Measurements from ENCODE around the gene DPP10.
A peak's percentile ranks its signal among the peaks of the same experiment; 100 is the strongest.

DPP10 gene

DNA sequence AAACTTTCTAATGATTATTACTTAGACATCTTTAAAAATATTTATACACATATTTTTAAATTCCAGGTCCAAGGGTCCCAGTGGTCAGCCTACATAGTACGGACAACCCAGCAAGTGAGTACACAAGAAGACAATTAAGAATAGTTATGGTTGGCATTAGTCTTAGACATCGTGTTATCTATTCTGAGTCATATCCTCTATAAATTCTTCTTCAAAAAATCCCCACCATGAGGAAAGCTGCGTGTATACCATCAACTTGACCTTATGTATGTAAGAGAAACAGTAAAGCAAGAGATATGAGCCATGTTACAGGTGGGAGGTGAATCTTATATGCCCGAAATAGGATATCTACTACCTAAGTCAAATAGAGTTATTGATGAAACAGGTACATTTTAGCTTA lies 1339.8 kb downstream of the DPP10 start:
- TF ChIP-seq ZFX (IDR thresholded peaks at IDR 0.05; ENCODE audit: borderline replicate concordance): no peak
- TF ChIP-seq, protein P1, sequence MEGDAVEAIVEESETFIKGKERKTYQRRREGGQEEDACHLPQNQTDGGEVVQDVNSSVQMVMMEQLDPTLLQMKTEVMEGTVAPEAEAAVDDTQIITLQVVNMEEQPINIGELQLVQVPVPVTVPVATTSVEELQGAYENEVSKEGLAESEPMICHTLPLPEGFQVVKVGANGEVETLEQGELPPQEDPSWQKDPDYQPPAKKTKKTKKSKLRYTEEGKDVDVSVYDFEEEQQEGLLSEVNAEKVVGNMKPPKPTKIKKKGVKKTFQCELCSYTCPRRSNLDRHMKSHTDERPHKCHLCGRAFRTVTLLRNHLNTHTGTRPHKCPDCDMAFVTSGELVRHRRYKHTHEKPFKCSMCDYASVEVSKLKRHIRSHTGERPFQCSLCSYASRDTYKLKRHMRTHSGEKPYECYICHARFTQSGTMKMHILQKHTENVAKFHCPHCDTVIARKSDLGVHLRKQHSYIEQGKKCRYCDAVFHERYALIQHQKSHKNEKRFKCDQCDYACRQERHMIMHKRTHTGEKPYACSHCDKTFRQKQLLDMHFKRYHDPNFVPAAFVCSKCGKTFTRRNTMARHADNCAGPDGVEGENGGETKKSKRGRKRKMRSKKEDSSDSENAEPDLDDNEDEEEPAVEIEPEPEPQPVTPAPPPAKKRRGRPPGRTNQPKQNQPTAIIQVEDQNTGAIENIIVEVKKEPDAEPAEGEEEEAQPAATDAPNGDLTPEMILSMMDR (IDR thresholded peaks at IDR 0.05): no peak
- no peak overlapping the region for H3K27ac ChIP-seq

DNA sequence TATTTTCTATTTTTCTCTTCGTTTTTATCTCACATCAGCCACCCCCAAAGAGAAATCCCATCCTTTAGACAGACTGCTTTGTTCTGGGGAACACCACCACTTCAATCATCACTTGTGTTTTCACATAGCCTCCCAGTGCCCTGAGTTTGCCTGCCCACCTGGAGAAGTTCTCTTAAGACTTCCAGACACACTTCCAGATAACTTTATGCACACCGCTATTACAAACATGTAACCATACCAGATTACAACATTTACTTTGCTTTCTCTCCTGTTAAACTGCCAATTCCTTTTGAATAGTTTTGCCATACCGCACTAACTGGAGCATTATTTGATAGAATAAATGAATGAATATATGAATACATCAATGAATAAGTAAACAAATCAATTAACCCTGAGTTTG lies 1353.6 kb downstream of the DPP10 start:
- no peak for TF ChIP-seq ZFX (IDR thresholded peaks at IDR 0.05; ENCODE audit: borderline replicate concordance)
- TF ChIP-seq, protein P1 (IDR thresholded peaks at IDR 0.05): no peak
- no peak overlapping the region for H3K27ac ChIP-seq

- TF ChIP-seq, protein P1 (IDR thresholded peaks at IDR 0.05): no peak
- no peak for TF ChIP-seq ZFX (IDR thresholded peaks at IDR 0.05; ENCODE audit: borderline replicate concordance)
Measured at GRCh38 chr2:115807276-115807675, 1364.8 kb downstream of the DPP10 start.

DNA sequence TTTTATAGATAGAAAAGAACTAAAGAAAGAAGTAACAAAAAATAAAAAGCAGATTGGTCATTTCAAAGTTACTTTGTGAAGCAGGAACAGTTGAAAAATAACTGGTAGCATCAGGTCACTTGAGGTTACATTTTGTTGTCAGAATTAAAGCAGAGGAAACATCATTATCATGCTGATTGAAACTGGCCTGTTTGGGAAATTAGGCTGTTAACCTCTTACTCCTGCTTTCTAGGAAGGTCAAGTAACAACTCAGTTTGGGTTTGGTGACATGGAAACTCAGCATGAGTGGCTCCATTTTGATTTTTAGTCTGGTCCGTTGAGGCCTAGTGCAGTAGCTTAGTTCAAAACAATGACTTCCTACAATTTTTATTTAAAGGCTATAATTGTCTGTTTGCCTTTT lies 1383.5 kb downstream of the DPP10 start:
- TF ChIP-seq, protein P1 (IDR thresholded peaks at IDR 0.05): no peak
- no peak for TF ChIP-seq ZFX (IDR thresholded peaks at IDR 0.05; ENCODE audit: borderline replicate concordance)
- no peak overlapping the region for H3K27ac ChIP-seq

More at GRCh38 chr2:115807276-115807675, 1364.8 kb downstream of the DPP10 start:
- H3K27ac ChIP-seq: no peak overlapping the region

DNA sequence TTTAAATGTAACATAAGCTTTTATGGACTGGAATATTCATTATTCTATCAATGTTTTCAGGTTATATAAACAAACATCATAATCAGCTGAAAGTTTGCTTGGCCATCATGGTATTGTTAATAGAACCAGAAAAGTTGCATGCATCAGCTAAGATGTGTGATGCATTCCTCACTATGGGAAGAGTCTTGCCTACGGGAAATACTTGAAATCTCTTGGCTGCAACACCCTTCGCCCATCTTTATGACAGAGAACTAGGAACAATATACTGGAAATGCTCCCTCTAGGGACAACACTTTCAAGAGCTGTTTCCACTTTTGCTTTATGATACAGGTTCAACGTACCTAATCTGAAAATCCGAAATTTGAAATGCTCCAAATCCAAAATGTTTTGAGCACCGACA lies 1390.8 kb downstream of the DPP10 start:
- no peak overlapping the region for H3K27ac ChIP-seq
- TF ChIP-seq ZFX (IDR thresholded peaks at IDR 0.05; ENCODE audit: borderline replicate concordance): no peak
- TF ChIP-seq, protein P1 (IDR thresholded peaks at IDR 0.05): no peak

DNA sequence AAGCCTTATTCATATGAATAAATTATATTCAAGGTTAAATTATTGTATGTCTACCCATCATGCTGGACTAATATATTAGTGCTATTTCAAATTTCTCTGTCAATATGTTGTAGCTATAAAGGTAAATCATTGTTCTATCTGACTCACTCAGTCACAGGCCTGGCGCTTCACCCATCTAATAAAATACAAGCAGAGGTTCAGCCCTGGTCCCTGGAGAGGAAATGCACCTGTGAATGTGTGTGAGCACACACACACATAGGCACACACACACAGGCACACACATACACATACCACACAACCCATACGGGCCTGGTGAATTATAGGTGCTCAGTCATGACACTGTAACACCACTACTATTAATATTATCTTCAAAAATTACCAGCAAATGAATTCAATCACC lies 1396.1 kb downstream of the DPP10 start:
- H3K27ac ChIP-seq: no peak overlapping the region
- TF ChIP-seq, protein P1 (IDR thresholded peaks at IDR 0.05): no peak
- TF ChIP-seq ZFX (IDR thresholded peaks at IDR 0.05; ENCODE audit: borderline replicate concordance): no peak

DNA sequence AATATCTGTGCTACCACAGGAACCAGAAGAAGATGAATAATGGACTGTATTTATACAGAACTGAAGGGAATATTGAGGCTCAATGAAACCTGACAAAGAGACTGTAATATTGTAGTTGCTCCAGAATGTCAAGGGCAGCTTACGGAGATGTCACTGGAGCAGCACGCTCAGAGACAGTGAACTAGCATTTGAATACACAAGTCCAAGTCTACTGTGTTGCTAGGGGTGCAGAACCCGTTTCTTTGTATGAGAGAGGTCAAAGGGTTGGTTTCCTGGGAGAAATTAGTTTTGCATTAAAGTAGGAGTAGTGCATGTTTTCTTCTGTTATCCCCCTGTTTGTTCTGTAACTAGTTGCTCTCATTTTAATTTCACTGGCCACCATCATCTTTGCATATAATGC lies 1399.9 kb downstream of the DPP10 start:
- TF ChIP-seq ZFX (IDR thresholded peaks at IDR 0.05; ENCODE audit: borderline replicate concordance): no peak
- TF ChIP-seq, protein P1 (IDR thresholded peaks at IDR 0.05): no peak

More for the DNA sequence above, 1399.9 kb downstream of the DPP10 start:
- peak overlapping the region; percentile 39 for H3K27ac ChIP-seq

Data from 22Rv1 (cell line).